ENCODE data around the gene GSTT4. TPM values are rescaled to one million over a fixed set of nuclear protein-coding genes. Genes with fewer than 3 reads are reported as not detected.

GSTT4 gene
- total RNA-seq, 1 donor from 2014 or later = not detected

DNA sequence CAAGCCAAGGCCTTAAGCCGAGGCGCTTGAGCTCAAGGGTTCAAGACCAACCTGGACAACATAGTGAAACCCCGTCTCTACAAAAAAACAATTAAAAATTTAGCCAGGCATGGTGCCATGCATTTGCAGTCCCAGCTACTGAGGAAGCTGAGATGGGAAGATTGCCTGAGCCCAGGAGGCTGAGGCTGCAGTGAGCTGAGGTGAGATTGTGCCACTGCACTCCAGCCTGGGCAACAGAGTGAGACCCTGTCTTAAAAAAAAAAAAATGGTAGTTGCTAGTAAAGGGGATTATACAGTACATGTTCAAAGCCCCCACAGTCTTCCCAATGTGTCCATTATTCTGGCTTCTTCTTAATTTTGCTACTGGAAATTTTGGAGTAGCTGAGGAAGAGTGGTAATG lies 24.1 kb upstream of the GSTT4 start:
- Mint-ChIP-seq H3K4me3 (no peak overlapping the region), H3K36me3 (peaks cover 8% of the 10 kb centered on the region), H3K9me3 (no peaks in the 10 kb centered on the region), H3K27ac (no peak overlapping the region), H3K27me3 (no peaks in the 10 kb centered on the region), H3K4me1 (ENCODE audit: unreplicated experiment) (peaks cover 39% of the 10 kb centered on the region)
- peak; percentile 8 for DNase-seq (ENCODE audit: extremely low spot score, unreplicated experiment)
- TF ChIP-seq, protein P1, sequence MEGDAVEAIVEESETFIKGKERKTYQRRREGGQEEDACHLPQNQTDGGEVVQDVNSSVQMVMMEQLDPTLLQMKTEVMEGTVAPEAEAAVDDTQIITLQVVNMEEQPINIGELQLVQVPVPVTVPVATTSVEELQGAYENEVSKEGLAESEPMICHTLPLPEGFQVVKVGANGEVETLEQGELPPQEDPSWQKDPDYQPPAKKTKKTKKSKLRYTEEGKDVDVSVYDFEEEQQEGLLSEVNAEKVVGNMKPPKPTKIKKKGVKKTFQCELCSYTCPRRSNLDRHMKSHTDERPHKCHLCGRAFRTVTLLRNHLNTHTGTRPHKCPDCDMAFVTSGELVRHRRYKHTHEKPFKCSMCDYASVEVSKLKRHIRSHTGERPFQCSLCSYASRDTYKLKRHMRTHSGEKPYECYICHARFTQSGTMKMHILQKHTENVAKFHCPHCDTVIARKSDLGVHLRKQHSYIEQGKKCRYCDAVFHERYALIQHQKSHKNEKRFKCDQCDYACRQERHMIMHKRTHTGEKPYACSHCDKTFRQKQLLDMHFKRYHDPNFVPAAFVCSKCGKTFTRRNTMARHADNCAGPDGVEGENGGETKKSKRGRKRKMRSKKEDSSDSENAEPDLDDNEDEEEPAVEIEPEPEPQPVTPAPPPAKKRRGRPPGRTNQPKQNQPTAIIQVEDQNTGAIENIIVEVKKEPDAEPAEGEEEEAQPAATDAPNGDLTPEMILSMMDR (conservative IDR thresholded peaks at IDR 0.05) = no peak

DNA sequence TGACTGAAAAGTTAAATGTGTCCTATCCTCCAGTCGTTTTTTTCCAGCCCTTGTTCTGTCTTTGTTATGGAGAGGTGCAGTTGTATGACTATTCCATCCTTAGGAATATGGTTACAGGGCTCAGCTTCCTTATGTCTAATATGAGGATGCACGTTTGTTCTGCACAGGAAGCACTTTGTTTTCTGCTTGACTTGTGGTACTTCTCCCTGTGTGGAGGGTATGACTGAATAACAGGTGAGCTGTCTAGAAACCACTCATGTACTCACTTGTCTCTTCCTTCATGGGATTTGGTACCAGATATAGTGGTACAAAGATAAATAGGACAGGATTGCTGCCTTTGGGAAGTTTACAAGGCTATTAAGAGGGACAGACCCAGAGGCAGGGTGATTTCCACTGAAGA lies 23.3 kb upstream of the GSTT4 start:
- TF ChIP-seq, protein P1 (conservative IDR thresholded peaks at IDR 0.05) = no peak
- Mint-ChIP-seq H3K4me1 (ENCODE audit: unreplicated experiment) (peaks cover 32% of the 10 kb centered on the region), H3K36me3 (peaks cover 11% of the 10 kb centered on the region), H3K9me3 (no peaks in the 10 kb centered on the region), H3K4me3 (no peak overlapping the region), H3K27me3 (no peaks in the 10 kb centered on the region), H3K27ac (no peak overlapping the region)
- no peak for DNase-seq (ENCODE audit: extremely low spot score, unreplicated experiment)

DNA sequence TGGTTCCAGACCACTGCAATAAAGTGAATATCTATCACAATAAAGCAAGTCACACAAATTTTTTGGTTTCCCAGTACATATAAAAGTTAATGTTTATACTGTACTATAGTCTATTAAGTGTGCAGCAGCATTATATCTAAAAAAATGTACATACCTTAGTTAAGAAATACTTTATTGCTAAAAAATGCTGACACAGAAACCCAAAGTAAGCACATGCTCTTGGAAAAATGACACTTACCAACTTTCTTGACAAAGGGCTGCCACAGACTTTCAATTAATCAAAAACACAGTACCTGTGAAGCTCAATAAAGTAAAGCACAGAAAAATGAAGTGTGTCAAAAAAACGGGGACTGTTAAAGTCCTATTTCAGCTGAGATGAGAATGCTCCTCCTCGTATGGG lies 22.7 kb upstream of the GSTT4 start:
- Mint-ChIP-seq H3K27me3 (no peaks in the 10 kb centered on the region), H3K36me3 (peaks cover 11% of the 10 kb centered on the region), H3K27ac (no peak overlapping the region), H3K4me3 (no peak overlapping the region), H3K9me3 (no peaks in the 10 kb centered on the region), H3K4me1 (ENCODE audit: unreplicated experiment) (peaks cover 30% of the 10 kb centered on the region)
- TF ChIP-seq, protein P1 (conservative IDR thresholded peaks at IDR 0.05) = no peak
- DNase-seq (ENCODE audit: extremely low spot score, unreplicated experiment) = no peak

DNA sequence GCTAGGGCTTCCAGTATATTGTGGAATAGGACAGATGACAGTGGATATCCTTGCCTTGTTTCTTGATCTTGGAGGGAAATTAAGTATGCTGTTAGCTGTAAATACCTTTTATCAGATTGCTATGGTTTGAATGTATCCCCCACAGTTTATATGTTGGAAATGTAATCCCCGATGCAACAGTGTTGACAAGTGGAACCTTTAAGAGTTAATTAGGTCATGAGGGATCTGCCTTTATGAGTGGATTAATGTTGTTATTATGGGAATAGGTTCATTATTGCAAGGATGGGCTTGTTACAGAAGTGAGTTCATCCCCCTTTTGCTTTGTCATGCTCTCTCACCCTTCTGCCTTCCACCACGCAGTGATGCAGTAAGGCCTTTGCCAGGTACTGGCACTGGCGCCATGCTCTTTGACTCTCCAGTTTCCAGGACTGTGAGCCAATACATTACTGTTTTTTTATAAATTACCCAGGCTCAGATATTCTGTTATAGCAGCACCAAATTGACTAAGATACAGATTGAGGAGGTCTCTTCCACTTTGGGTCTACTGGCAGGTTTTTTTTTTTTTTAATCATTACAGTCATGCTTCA lies 22.2 kb upstream of the GSTT4 start:
- TF ChIP-seq, protein P1 (conservative IDR thresholded peaks at IDR 0.05) = no peak
- peaks cover 30% of the 10 kb centered on the region for H3K4me1 Mint-ChIP-seq (ENCODE audit: unreplicated experiment)
- DNase-seq (ENCODE audit: extremely low spot score, unreplicated experiment) = peak; percentile 27
- H3K36me3 Mint-ChIP-seq = peaks cover 11% of the 10 kb centered on the region
- H3K27ac Mint-ChIP-seq = no peak overlapping the region
- no peaks in the 10 kb centered on the region for H3K27me3 Mint-ChIP-seq
- H3K9me3 Mint-ChIP-seq = no peaks in the 10 kb centered on the region
- H3K4me3 Mint-ChIP-seq = no peak overlapping the region

DNA sequence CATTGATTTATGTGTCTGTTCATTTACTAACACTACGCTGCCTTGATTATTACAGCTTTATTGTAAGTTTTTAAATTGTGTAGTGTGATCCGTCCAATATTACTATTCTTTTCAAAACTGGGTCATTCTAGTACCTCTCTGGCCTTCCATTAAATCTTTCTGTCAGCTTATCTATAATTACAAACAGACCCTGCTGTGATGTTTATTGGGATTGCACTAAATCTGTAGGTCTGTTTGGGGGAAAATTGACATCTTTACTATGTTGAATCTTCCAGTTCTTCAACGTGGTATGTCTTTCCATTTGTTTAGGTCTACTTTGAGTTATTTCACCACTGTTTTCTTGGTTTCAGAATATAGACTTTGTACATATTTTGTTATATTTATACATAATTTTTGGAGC lies 21.5 kb upstream of the GSTT4 start:
- Mint-ChIP-seq H3K4me1 (ENCODE audit: unreplicated experiment) (peaks cover 26% of the 10 kb centered on the region), H3K27me3 (no peaks in the 10 kb centered on the region), H3K9me3 (no peaks in the 10 kb centered on the region), H3K4me3 (no peak overlapping the region), H3K27ac (no peak overlapping the region), H3K36me3 (peaks cover 15% of the 10 kb centered on the region)
- no peak for DNase-seq (ENCODE audit: extremely low spot score, unreplicated experiment)
- TF ChIP-seq, protein P1 (conservative IDR thresholded peaks at IDR 0.05) = no peak

DNA sequence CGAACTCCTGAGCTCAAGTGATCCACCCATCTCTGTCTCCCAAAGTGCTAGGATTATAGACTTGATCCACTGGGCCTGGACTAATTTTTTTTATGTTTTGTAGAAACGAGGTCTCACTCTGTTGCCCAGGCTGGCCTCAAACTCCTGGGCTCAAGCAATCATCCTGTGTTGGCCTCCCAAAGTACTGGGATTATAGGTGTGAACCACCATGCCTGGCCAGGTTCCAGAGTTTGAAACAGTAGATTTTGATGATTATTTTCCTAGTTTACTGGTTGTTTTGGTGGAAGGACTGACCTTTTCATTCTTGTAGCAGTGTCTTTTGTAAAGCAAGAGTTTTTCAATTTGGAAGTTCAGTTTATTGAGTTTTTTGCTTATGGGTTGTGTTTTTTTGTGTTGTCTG lies 20.8 kb upstream of the GSTT4 start:
- Mint-ChIP-seq H3K27me3 (no peaks in the 10 kb centered on the region), H3K27ac (no peak overlapping the region), H3K4me3 (no peak overlapping the region), H3K4me1 (ENCODE audit: unreplicated experiment) (peaks cover 26% of the 10 kb centered on the region), H3K9me3 (no peaks in the 10 kb centered on the region), H3K36me3 (peaks cover 15% of the 10 kb centered on the region)
- DNase-seq (ENCODE audit: extremely low spot score, unreplicated experiment) = no peak
- TF ChIP-seq, protein P1 (conservative IDR thresholded peaks at IDR 0.05) = no peak
